ENCODE measurements around the gene MED7.

DNA sequence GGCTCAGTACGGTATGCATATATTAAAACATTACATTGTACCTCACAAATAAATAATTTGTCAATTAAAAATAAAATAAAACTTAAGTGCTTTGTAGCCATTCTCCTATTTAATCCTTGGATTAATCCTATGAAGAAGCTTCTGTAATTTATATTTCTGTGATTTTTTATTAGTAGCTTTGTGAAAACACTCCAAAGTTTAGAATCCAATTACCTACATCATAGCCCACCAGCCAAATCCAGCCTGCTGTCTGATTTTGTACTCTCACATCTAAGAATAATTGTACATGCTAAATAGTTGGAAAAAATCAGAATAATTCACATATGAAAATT, 10.4 kb downstream of the MED7 start:
- TF ChIP-seq HMGA2 (CRISPR knock-in tag; IDR thresholded peaks at IDR 0.05) (no peak), ESRRA (CRISPR knock-in tag; IDR thresholded peaks at IDR 0.05; ENCODE audit: borderline replicate concordance) (no peak), ATF1 (CRISPR knock-in tag; IDR thresholded peaks at IDR 0.05) (no peak), KAT7 (CRISPR knock-in tag; IDR thresholded peaks at IDR 0.05; ENCODE audit: borderline replicate concordance) (no peak)
- TF ChIP-seq, protein P1, sequence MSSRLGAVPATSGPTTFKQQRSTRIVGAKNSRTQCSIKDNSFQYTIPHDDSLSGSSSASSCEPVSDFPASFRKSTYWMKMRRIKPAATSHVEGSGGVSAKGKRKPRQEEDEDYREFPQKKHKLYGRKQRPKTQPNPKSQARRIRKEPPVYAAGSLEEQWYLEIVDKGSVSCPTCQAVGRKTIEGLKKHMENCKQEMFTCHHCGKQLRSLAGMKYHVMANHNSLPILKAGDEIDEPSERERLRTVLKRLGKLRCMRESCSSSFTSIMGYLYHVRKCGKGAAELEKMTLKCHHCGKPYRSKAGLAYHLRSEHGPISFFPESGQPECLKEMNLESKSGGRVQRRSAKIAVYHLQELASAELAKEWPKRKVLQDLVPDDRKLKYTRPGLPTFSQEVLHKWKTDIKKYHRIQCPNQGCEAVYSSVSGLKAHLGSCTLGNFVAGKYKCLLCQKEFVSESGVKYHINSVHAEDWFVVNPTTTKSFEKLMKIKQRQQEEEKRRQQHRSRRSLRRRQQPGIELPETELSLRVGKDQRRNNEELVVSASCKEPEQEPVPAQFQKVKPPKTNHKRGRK (CRISPR knock-in tag; IDR thresholded peaks at IDR 0.05; ENCODE audit: borderline replicate concordance): no peak

Measured in WTC11 (cell line).